ENCODE data around the gene SINHCAF.

GRCh38 chr12:31362115-31362758, 36.3 kb upstream of the SINHCAF start:
- TF ChIP-seq ZFP3 (CRISPR knock-in tag; IDR thresholded peaks at IDR 0.05) (no peak), ZFP30 (CRISPR knock-in tag; IDR thresholded peaks at IDR 0.05) (no peak)

Measured in SK-N-SH treated with all-trans-retinoic acid at 6 μM for 48 hours (cell line).